Esophagus muscularis mucosa (tissue), 4 donors: ENCODE data around the gene ULK1.

Experiments
- CTCF ChIP-seq, 3 experiments: fragments of 200-600 bp in 2 of 3; fragments of 450-650 bp in 1 of 3; sonication (generic) in 2 of 3; IDR thresholded peaks; one replicate each; pipeline ENCODE4 v1.5.1; 2017 to 2019; ENCODE audit warnings: antibody characterized with exemption in 3 of 3, mild to moderate bottlenecking in 2 of 3, moderate library complexity in 1 of 3
- EP300 ChIP-seq: sonication (generic); formaldehyde crosslinking; IDR thresholded peaks from one replicate; pipeline ENCODE4 v1.6.1; 2017; ENCODE audit warnings: antibody characterized with exemption
- POLR2A ChIP-seq: fragments of 450-650 bp; IDR thresholded peaks from one replicate; pipeline ENCODE4 v1.6.1; 2017; ENCODE audit warnings: antibody characterized with exemption, moderate library complexity, mild to moderate bottlenecking, low read depth
- POLR2AphosphoS5 ChIP-seq, 2 donors: sonication (generic); formaldehyde crosslinking; IDR thresholded peaks; one replicate each; pipeline ENCODE4 v1.6.1; 2017; ENCODE audit warnings: antibody characterized with exemption in 2 of 2

GRCh38 chr12:131959641-131960589 lies 65.5 kb downstream of the ULK1 start:
- no peak for TF ChIP-seq CTCF (IDR thresholded peaks at IDR 0.05)
- no peak for TF ChIP-seq EP300
- no peak for TF ChIP-seq POLR2AphosphoS5 (IDR thresholded peaks at IDR 0.05)
- TF ChIP-seq POLR2A, result no peak
